GM18508 (cell line): ENCODE data around the gene HDDC3.
A peak's percentile ranks its signal among the peaks of the same experiment; 100 is the strongest.
"Not testable (repeated sequence)": the region's sequence is repeated elsewhere in the genome, so short reads cannot be mapped to it uniquely, and the experiment has no call there.

Experiments used
- ATAC-seq: cut with Tn5 transposase; IDR thresholded peaks from one replicate; pipeline ENCODE4 v1.9.1; 2021; ENCODE audit warnings: moderate number of reproducible peaks; ENCODE audit not compliant: insufficient read depth, unreplicated experiment

Gene HDDC3

GRCh38 chr15:90911906-90912769, 20.2 kb downstream of the HDDC3 start:
- no peak for ATAC-seq

DNA sequence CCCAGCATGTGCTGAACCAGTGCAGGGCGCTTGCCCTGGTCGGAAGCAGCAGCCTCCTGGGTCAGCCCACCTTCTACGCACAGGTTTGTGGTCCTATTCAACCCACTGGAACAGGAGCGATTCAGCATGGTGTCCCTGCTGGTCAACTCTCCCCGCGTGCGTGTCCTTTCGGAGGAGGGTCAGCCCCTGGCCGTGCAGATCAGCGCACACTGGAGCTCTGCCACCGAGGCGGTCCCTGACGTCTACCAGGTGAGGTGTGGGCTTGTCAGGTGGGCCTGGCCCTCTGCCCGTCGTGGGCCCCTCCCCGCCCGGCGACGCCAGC, 21.1 kb downstream of the HDDC3 start:
- ATAC-seq = no peak

DNA sequence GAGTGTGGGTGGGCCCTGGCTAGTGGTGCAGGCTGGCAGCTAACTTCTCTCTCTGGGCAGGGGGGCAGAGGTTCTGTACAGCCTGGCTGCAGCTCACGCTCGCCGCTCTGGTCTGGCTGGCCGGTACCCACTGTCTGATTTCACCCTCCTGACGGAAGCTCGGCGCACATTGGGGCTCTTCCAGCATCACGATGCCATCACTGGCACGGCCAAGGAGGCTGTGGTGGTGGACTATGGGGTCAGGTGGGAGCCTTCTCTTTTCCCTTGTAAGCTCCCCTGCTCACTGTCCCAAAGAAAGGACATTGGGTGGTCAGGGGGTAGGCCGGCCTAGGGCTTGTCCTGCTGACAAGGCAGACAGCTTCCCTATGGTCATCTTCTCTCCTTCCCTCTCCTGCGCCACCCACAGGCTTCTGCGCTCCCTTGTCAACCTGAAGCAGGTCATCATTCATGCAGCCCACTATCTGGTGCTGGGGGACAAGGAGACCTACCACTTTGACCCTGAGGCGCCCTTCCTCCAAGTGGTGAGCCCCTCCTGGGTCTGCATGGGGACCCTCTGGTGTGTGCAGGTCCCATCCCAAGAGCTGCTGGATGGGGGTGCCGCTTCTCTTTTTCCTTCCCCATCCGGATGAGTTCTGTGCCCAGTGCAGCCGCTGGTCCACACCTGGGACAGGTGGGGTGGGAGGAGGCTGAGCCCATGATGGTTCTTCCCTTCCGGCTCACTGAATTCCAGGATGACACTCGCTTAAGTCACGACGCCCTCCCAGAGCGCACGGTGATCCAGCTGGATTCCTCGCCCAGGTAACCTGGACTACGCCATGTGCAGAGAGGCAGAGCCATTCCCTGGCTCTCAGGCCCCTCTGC, 21.7 kb downstream of the HDDC3 start:
- no peak for ATAC-seq

DNA sequence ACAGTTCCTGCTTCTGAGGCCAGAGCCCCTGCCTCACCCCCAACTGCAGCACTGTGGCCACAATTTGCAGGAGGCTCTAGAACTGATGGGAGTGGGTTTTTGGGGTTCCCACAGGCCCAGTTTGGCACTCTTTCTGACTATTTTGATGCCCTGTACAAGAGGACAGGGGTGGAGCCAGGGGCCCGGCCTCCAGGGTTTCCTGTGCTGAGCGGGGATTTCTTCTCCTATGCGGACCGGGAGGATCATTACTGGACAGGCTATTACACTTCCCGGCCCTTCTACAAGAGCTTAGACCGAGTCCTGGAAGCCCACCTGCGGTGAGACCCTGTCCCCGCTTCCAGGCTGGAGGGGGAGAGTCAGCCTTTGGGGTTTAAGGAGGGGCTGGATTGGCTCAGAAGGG, 22.4 kb downstream of the HDDC3 start:
- ATAC-seq = no peak

- ATAC-seq = not testable (repeated sequence)
These were observed 22.9 kb downstream of the HDDC3 start for GRCh38 chr15:90909449-90909848.

- no peak for ATAC-seq
These were observed 24.4 kb downstream of the HDDC3 start for GRCh38 chr15:90907838-90908507.

DNA sequence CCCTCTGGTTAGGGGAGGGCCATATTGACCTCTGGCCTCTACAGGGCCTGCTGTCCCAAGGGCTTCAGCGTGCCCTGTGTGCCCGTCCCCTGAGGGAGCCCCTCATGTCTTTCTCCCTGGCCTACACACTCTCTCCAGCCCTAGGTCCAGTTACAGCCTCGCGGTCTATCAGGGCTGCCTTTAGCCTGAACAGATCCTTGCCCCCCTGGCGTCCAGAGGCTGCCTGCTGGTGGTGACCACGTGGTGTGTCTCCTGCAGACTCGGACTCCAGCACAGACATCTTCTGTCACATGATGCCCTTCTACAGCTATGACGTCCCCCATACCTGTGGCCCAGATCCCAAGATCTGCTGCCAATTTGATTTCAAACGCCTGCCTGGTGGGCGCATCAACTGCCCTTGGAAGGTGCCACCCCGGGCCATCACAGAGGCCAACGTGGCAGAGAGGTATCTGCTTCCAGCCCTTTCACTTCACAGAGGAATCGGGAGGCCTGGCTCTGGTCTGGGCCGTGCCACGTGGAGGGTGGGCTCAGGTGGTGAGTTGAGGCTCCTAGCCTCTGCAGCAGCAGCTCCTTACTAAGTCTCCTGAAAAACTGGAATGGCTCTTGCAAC, 25.2 kb downstream of the HDDC3 start:
- no peak for ATAC-seq

DNA sequence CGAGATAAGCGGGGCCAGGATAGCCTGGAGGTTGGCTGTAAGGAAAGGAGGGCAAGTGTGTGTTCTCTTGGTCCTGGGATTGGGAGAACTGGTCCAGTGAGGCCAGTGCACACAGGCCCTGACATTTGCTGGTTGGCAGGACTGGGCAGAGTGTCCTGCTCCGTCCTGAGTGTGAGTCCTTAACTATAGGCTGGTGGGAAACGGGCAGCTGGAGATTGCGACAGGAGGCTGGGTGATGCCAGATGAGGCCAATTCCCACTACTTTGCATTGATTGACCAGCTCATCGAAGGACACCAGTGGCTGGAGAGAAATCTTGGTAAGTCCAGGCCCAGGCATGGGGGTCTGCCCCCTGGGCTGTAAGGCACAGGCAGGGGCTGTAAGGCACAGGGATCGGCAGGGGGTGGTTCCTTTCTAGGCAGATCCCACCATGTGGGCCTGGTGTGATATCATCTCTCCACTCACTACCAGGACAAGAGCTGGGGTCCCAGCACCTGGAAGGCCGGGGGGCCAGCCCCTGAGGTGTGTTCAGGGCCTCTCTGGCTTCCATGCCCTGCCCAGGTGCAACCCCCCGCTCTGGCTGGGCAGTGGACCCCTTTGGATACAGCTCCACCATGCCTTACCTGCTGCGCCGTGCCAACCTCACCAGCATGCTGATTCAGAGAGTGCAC, 26.0 kb downstream of the HDDC3 start:
- no peak for ATAC-seq

DNA sequence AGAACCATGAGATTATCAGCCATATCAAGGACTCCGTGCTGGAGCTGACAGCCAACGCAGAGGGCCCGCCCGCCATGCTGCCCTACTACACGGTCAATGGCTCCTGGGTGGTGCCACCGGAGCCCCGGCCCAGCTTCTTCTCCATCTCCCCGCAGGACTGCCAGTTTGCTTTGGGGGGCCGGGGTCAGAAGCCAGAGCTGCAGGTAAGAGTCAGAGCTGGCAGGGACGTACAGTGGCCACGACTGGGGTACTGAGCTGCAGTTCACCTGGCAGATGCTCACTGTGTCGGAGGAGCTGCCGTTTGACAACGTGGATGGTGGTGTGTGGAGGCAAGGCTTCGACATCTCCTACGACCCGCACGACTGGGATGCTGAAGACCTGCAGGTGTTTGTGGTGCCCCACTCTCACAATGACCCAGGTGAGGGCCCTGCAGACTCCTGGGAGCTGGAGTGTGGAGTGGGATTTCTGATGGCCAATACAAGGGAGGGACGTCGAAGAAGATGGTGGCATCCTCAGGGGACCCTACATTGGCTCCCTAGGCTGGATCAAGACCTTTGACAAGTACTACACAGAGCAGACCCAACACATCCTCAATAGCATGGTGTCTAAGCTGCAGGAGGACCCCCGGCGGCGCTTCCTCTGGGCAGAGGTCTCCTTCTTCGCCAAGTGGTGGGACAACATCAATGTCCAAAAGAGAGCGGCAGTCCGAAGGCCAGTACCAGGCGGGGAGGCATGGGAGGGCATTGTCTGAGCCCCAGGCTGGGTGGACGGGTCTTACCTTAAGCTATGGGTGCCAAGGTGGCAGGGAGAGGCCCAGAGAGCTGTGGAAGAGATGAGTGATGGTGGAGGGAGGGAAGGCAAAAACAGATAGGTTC, 26.8 kb downstream of the HDDC3 start:
- no peak for ATAC-seq

- no peak for ATAC-seq
These were observed 27.6 kb downstream of the HDDC3 start for GRCh38 chr15:90904746-90905145.

- no peak for ATAC-seq
These were observed 28.4 kb downstream of the HDDC3 start for GRCh38 chr15:90903733-90904536.

GRCh38 chr15:90902840-90903732, 29.3 kb downstream of the HDDC3 start, which contains the start of gene MAN2A2:
MAN2A2 (plus strand) TSS chr15:90903302; CDS start chr15:90904208, 906 bp downstream.
- ATAC-seq = no peak

- peak; percentile 45 for ATAC-seq
These were observed 30.1 kb downstream of the HDDC3 start for GRCh38 chr15:90902040-90902839.

DNA sequence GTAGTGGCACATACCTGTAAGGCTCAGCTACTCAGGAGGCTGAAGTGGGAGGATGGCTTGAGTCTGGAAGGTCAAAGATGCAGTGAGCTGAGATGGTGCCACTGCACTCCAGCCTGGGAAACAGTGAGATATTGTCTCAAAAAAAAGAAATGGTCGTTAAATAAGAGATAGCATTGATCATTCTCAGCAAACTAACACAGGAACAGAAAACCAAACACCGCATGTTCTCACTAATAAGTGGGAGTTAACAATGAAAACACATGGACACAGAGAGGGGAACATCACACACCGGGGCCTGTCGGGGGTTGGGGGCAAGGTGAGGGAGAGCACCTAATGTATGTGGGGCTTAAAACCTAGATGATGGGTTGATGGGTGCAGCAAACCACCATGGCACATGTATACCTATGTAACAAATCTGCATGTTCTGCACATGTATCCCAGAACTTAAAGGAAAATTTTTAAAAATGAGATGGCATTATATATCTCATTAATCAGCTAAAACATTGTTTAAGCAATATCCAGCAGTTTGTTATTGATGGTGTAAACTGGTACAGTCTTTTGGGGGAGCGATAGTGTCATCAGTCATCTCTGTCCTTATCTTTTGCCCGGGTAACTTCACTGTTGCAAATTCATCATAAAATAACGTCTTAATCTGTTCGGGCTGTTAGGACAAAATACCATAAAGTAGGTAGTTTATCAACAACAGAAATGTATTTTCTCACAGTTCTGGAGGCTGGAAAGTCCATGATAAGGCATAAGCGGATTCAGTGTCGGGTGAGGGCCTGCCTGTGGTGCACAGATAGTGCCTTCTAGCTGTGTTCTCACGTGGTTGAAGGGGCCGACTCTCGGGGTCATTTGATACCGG, 30.9 kb downstream of the HDDC3 start:
- no peak for ATAC-seq

DNA sequence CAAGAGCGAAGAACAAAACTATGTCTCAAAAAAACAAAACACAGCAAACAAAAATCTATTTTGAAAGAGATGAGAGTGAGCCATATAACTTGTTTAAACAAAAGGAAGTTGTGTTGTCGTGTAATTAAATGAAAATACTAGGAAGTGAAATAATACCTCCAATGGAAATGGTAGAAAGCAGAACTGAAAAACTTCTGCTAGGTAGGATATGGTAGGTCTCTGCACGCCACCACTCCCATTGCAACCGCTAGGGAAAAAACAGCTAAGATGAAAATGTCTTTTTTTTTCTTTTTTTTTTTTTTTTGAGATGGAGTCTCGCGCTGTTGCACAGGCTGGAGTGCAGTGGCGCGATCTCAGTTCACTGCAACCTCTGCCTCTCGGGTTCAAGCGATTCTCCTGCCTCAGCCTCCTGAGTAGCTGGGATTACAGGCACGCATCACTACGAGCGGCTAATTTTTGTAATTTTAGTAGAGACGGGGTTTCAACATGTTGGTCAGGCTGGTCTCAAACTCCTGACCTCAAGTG, 35.2 kb downstream of the HDDC3 start:
- not testable (repeated sequence) for ATAC-seq
